OCI-LY3 (cell line): ENCODE data around the gene PPP2R2C.

Source experiments
- H2AFZ ChIP-seq: fragments of 200-600, 300-600 bp; shearing (Covaris generic); 2 replicates; pipeline ENCODE4 v1.6.0; 2014; ENCODE audit warnings: antibody characterized with exemption, low read depth, low read length
- H3K27ac ChIP-seq: fragments of 200-600, 300-600 bp; sonication (generic); 2 replicates; pipeline ENCODE4 v1.5.1; 2014; ENCODE audit warnings: mild to moderate bottlenecking, low read length, moderate library complexity, mixed read lengths
- H3K27me3 ChIP-seq: fragments of 200-600, 300-600 bp; sonication (generic); 2 replicates; pipeline ENCODE4 v1.6.1; 2014; ENCODE audit warnings: low read depth, low read length, mixed read lengths
- H3K36me3 ChIP-seq: fragments of 200-600, 300-600 bp; sonication (generic); replicated peaks from 2 replicates; pipeline ENCODE3; 2014; ENCODE audit warnings: low read depth, low read length, mixed read lengths
- H3K4me1 ChIP-seq: fragments of 300-600, 200-600 bp; sonication (generic); 2 replicates; pipeline ENCODE4 v1.6.1; 2014; ENCODE audit warnings: low read length, mixed read lengths
- H3K4me2 ChIP-seq: fragments of 200-600, 300-600 bp; sonication (generic); 2 replicates; pipeline ENCODE4 v1.6.1; 2014; ENCODE audit warnings: low read length, mixed read lengths
- H3K4me3 ChIP-seq: fragments of 300-600, 200-600 bp; sonication (generic); 2 replicates; pipeline ENCODE4 v1.5.1; 2014; ENCODE audit warnings: antibody characterized with exemption, mild to moderate bottlenecking, low read length, moderate library complexity
- H3K79me2 ChIP-seq: fragments of 300-600, 200-600 bp; shearing (Covaris generic); 2 replicates; pipeline ENCODE4 v1.6.1; 2014; ENCODE audit warnings: mild to moderate bottlenecking, low read length, mixed read lengths
- H3K9ac ChIP-seq: fragments of 300-600, 200-600 bp; shearing (Covaris generic); 2 replicates; pipeline ENCODE4 v1.6.0; 2014; ENCODE audit warnings: mild to moderate bottlenecking, low read length, moderate library complexity
- H3K9me3 ChIP-seq: fragments of 200-600, 300-600 bp; shearing (Covaris generic); 2 replicates; pipeline ENCODE4 v1.6.1; 2014; ENCODE audit warnings: low read length, mixed read lengths; ENCODE audit not compliant: insufficient read depth
- H4K20me1 ChIP-seq: fragments of 200-600, 300-600 bp; sonication (generic); 2 replicates; pipeline ENCODE4 v1.6.1; 2016; ENCODE audit warnings: low read length, mixed read lengths; ENCODE audit not compliant: insufficient read depth
- EZH2phosphoT487 ChIP-seq: fragments of 200-600 bp; shearing (Covaris generic); IDR thresholded peaks from 2 replicates; pipeline ENCODE4 v1.6.1; 2018; ENCODE audit warnings: antibody characterized with exemption, mixed run types, low read depth
- TF ChIP-seq, protein P1 (sequence below): fragments of 200-600, 300-600 bp; sonication (generic); IDR thresholded peaks from 2 replicates; pipeline ENCODE4 v1.5.1; 2014; ENCODE audit warnings: antibody characterized with exemption, low read length, low read depth

The PPP2R2C gene

DNA sequence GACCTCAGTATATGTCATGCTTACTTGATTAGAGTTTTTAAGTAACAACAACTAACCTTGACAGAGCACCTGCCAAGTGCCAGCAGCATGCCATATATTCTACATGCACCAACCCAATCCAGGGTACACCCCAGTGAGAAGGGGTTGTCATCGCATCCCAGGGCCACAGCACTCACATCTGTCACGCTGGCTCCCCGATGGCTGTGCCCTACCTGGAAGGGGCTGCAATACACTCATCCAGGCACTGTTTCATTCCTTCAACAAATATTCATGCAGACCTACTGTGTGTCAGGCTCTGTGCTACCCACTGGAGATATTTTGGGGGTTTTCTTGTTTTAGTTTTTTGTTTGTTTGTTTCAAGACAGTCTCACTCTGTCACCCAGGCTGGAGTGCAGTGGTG, 49.5 kb downstream of the PPP2R2C start:
- Histone ChIP-seq H2AFZ (no peak overlapping the region), H3K4me1 (peaks cover 10% of the 10 kb centered on the region), H3K36me3 (no peaks in the 10 kb centered on the region), H3K4me2 (no peak overlapping the region), H3K79me2 (no peaks in the 10 kb centered on the region), H3K4me3 (no peak overlapping the region), H4K20me1 (0 out of 2 replicates have a peak, but pooled peaks cover 3% of the 10 kb centered on the region), H3K9me3 (no peaks in the 10 kb centered on the region), H3K9ac (no peak overlapping the region), H3K27me3 (no peaks in the 10 kb centered on the region), H3K27ac (no peak overlapping the region)
- TF ChIP-seq, protein P1, sequence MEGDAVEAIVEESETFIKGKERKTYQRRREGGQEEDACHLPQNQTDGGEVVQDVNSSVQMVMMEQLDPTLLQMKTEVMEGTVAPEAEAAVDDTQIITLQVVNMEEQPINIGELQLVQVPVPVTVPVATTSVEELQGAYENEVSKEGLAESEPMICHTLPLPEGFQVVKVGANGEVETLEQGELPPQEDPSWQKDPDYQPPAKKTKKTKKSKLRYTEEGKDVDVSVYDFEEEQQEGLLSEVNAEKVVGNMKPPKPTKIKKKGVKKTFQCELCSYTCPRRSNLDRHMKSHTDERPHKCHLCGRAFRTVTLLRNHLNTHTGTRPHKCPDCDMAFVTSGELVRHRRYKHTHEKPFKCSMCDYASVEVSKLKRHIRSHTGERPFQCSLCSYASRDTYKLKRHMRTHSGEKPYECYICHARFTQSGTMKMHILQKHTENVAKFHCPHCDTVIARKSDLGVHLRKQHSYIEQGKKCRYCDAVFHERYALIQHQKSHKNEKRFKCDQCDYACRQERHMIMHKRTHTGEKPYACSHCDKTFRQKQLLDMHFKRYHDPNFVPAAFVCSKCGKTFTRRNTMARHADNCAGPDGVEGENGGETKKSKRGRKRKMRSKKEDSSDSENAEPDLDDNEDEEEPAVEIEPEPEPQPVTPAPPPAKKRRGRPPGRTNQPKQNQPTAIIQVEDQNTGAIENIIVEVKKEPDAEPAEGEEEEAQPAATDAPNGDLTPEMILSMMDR: no peak
- TF ChIP-seq EZH2phosphoT487: no peak

DNA sequence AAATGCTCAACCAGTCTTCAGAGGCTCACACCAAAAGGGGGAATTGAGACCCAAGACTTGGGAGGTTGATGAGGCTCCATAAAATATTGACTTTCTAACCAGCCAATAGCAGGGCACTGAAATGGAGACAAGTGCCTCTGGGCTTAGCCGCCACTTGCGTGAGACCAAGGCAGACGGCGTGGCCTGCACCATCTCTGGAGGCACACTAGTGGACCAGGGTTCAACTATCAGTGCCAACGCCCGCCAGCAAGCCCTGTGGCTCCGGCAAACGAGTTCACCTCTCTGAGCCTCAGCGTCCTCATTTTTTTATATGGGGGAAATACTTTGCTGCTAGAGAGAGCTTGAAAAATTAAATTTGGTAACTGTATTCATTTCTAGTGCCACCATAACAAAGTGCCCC, 50.3 kb downstream of the PPP2R2C start:
- Histone ChIP-seq H3K4me1 (peaks cover 10% of the 10 kb centered on the region), H3K27ac (no peak overlapping the region), H3K36me3 (no peaks in the 10 kb centered on the region), H3K4me2 (no peak overlapping the region), H3K27me3 (no peaks in the 10 kb centered on the region), H3K4me3 (no peak overlapping the region), H2AFZ (no peak overlapping the region), H3K9me3 (no peaks in the 10 kb centered on the region), H3K79me2 (no peaks in the 10 kb centered on the region), H3K9ac (no peak overlapping the region), H4K20me1 (0 out of 2 replicates have a peak, but pooled peaks cover 3% of the 10 kb centered on the region)
- no peak for TF ChIP-seq EZH2phosphoT487
- TF ChIP-seq, protein P1: no peak

DNA sequence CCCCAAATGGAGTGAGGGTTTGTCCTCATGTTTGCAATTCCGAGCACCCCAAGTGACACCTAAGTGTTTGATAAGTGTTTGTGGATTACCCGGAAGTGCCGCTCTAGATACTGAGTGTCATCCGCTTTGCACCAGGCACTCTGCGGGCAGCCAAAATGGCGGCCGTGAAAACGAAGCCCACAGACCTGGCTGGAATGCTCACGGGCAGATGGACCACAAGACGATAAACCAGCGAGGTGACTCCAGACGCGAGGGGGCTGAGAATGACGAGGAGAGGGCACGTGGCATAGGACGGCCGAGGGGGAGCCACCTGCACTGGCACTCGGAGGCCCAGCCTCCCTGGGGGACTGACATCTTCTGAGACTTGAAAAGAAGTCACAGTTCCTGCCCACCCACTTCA, 51.0 kb downstream of the PPP2R2C start:
- H4K20me1 ChIP-seq: 0 out of 2 replicates have a peak, but pooled peaks cover 3% of the 10 kb centered on the region
- no peaks in the 10 kb centered on the region for H3K79me2 ChIP-seq
- peaks cover 10% of the 10 kb centered on the region for H3K4me1 ChIP-seq
- no peak overlapping the region for H3K4me2 ChIP-seq
- no peaks in the 10 kb centered on the region for H3K27me3 ChIP-seq
- H3K9ac ChIP-seq: no peak overlapping the region
- H3K9me3 ChIP-seq: no peaks in the 10 kb centered on the region
- no peak overlapping the region for H2AFZ ChIP-seq
- TF ChIP-seq, protein P1: no peak
- no peak for TF ChIP-seq EZH2phosphoT487
- no peak overlapping the region for H3K27ac ChIP-seq
- H3K4me3 ChIP-seq: no peak overlapping the region
- H3K36me3 ChIP-seq: no peaks in the 10 kb centered on the region

DNA sequence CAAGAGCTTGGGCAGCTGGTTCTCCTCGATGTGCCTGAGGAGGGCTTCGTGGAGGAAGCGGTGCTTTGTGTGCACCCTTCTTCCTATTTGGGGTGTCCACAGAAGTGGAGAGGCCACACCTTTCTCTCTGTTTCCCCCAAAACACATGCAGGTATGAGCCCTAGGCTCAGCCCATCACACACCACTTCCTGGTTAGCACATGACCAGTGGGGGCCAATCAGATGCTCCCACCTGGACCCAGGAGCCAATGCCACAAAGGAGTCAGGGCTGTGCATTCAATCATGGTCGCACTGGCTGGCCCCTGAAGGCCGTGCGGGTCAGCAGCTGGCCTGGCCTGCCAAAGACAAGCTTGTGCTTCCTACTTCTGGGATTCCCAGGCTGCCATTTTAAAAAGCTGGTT, 51.4 kb downstream of the PPP2R2C start:
- H3K4me2 ChIP-seq: no peak overlapping the region
- no peaks in the 10 kb centered on the region for H3K27me3 ChIP-seq
- no peaks in the 10 kb centered on the region for H3K9me3 ChIP-seq
- H3K79me2 ChIP-seq: no peaks in the 10 kb centered on the region
- H3K9ac ChIP-seq: no peak overlapping the region
- TF ChIP-seq, protein P1: no peak
- TF ChIP-seq EZH2phosphoT487: no peak
- no peak overlapping the region for H3K4me3 ChIP-seq
- peaks cover 10% of the 10 kb centered on the region for H3K4me1 ChIP-seq
- no peak overlapping the region for H2AFZ ChIP-seq
- no peaks in the 10 kb centered on the region for H3K36me3 ChIP-seq
- no peak overlapping the region for H3K27ac ChIP-seq
- H4K20me1 ChIP-seq: 0 out of 2 replicates have a peak, but pooled peaks cover 3% of the 10 kb centered on the region
